ENCODE measurements around the gene ACOT12. TPM values are rescaled to one million over a fixed set of nuclear protein-coding genes. Genes with fewer than 3 reads are reported as not detected.

The ACOT12 gene
- total and polyA plus RNA-seq, 8 donors: not detected

DNA sequence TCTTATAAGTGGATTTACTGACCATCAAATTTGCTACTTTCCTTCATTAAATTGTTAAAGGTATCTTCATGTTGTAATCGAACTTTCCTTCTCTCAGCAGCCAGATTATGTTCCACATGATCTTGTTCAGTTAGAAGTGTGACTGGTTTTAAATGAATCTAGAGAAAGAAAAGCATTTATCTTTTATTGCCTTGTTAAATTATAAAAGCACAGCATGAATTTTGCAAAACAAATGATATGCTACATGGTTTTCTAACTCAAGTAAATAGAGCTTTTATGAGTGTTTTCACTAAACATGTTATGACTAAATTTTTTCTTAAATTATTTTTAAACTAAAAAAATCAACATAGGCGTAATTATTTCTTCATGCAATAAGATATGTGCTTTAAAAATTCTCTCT lies 34.1 kb downstream of the ACOT12 start:
- intact Hi-C loops (cut with DNase I; ENCODE audit: low total_unique reads): no loop called here
- H3K27me3 ChIP-seq: peaks cover 0 to 7% (median 0%) of the 10 kb centered on the region in 3 donors

DNA sequence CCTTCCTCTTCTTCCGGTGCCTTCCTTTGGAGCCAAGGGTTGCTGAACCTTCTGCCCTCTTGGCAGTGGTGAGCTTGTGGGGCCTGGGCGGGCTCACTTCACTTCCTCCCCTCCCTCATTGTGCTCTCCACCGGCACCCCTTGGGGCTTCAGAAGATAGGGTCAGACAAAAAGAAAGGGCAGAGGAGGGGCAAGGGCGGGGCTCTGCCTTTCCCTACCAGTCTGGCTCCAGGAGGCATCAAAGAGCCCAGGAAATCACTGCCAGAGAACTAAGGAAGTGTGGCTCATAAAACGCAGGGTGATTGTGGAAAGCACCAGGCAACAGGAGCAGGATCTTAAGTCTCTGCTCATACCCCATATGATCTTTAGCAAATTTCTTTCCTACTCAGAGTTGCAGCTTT lies 34.8 kb downstream of the ACOT12 start:
- no peak for DNase-seq
- Histone ChIP-seq H3K36me3 (no peaks in the 10 kb centered on the region), H3K27me3 (peaks cover 0 to 7% (median 0%) of the 10 kb centered on the region in 3 donors), H3K4me3 (no peak overlapping the region), H3K4me1 (no peaks in the 10 kb centered on the region), H3K27ac (no peak overlapping the region), H3K9me3 (no peaks in the 10 kb centered on the region)
- no peak for TF ChIP-seq POLR2AphosphoS5 (IDR thresholded peaks at IDR 0.05)
- TF ChIP-seq, protein P1, sequence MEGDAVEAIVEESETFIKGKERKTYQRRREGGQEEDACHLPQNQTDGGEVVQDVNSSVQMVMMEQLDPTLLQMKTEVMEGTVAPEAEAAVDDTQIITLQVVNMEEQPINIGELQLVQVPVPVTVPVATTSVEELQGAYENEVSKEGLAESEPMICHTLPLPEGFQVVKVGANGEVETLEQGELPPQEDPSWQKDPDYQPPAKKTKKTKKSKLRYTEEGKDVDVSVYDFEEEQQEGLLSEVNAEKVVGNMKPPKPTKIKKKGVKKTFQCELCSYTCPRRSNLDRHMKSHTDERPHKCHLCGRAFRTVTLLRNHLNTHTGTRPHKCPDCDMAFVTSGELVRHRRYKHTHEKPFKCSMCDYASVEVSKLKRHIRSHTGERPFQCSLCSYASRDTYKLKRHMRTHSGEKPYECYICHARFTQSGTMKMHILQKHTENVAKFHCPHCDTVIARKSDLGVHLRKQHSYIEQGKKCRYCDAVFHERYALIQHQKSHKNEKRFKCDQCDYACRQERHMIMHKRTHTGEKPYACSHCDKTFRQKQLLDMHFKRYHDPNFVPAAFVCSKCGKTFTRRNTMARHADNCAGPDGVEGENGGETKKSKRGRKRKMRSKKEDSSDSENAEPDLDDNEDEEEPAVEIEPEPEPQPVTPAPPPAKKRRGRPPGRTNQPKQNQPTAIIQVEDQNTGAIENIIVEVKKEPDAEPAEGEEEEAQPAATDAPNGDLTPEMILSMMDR (IDR thresholded peaks at IDR 0.05): no peak
- TF ChIP-seq POLR2A (IDR thresholded peaks at IDR 0.05): no peak
- TF ChIP-seq EP300 (IDR thresholded peaks at IDR 0.05): no peak
- intact Hi-C loops (cut with DNase I; ENCODE audit: low total_unique reads): no loop called here
- WGBS, 5 donors: 30 to 50% (median 44%) methylated on average over 5 of the region's 5 CpGs

More for the DNA sequence above, 34.1 kb downstream of the ACOT12 start:
- Histone ChIP-seq H3K4me3 (no peak overlapping the region), H3K27ac (no peak overlapping the region), H3K9me3 (no peaks in the 10 kb centered on the region), H3K4me1 (no peaks in the 10 kb centered on the region), H3K36me3 (no peaks in the 10 kb centered on the region)
- TF ChIP-seq POLR2AphosphoS5 (IDR thresholded peaks at IDR 0.05) (no peak), POLR2A (IDR thresholded peaks at IDR 0.05) (no peak), EP300 (IDR thresholded peaks at IDR 0.05) (no peak)
- TF ChIP-seq, protein P1 (IDR thresholded peaks at IDR 0.05): no peak
- DNase-seq: no peak
- 78 to 91% (median 86%) methylated on average over 2 of the region's 2 CpGs for WGBS, 5 donors

DNA sequence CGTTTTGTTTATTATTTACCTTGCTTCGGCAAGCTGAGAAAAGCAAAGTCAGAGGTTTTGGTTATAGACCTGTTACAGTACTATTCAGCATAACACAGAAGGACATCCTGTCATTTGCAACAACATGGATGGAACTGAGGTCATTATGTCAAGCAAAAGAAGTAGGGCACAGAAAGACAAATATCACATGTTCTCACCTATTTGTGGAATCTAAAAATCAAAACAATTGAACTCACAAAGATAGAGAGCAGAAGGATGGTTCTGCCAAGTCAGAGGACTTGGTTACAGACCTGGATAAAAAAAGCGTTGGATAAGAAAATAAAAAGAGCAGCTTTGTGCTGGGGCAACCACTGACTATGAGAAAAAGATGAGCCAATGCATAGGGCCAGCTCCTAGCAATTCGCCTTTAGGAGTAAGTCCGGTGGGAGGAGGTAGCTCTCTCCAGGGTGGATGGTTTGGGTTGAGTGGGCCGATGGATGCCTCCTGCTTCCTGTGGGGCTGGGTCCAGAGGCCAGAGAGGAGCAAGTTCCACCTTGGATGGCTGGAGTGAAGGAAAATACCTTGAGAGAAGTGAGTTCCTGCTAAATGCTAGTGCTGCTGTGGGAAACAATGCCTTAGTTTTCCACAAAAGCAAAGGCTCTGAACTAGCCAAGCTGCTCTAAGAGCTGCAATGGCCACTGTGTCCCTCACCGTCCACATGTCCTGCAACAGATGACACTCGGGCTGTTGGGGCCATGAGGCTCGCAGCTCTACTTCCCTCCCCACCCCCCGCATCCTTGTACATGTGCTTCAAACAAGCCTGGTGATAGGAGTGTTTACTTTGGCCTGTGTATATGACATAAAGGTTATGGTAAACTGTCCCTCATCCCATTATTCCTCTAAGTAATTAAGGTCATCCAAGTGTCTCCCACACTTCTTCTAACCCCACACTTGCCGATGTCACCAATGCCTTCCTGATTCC lies 38.4 kb downstream of the ACOT12 start:
- TF ChIP-seq POLR2A (IDR thresholded peaks at IDR 0.05): no peak
- no peak for TF ChIP-seq POLR2AphosphoS5 (IDR thresholded peaks at IDR 0.05)
- TF ChIP-seq, protein P1 (IDR thresholded peaks at IDR 0.05): no peak
- TF ChIP-seq EP300 (IDR thresholded peaks at IDR 0.05): no peak
- no peak overlapping the region for H3K27ac ChIP-seq
- no peaks in the 10 kb centered on the region for H3K4me1 ChIP-seq
- no peaks in the 10 kb centered on the region for H3K9me3 ChIP-seq
- no peaks in the 10 kb centered on the region for H3K36me3 ChIP-seq
- 72 to 80% (median 77%) methylated on average over 11 of the region's 11 CpGs for WGBS, 5 donors
- intact Hi-C loops (cut with DNase I; ENCODE audit: low total_unique reads): no loop called here
- H3K27me3 ChIP-seq: peaks cover 0 to 7% (median 0%) of the 10 kb centered on the region in 3 donors
- no peak for DNase-seq
- no peak overlapping the region for H3K4me3 ChIP-seq

DNA sequence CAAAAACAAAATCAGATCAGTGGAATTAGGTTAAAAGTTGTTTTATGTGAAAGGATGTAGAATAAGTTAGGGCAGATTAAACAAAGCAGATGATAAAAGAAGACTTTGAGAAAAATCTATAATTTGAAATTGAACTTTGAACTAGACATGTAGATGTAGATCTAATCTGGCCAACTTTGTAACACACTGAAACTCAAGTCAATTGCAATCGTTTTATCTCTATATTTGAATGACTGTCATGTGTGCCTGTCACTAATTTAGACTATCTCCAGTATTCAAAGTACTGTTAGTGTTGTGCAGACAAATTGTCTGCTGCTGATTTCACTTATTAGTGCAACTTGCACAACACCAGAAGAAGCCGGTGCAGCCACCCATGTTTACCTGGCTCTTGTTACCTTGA lies 39.8 kb downstream of the ACOT12 start:
- no peaks in the 10 kb centered on the region for H3K9me3 ChIP-seq
- H3K4me1 ChIP-seq: no peaks in the 10 kb centered on the region
- no peak overlapping the region for H3K27ac ChIP-seq
- no peak overlapping the region for H3K4me3 ChIP-seq
- no peaks in the 10 kb centered on the region for H3K36me3 ChIP-seq
- intact Hi-C loops (cut with DNase I; ENCODE audit: low total_unique reads): no loop called here
- DNase-seq: no peak
- 45 to 71% (median 61%) methylated on average over 2 of the region's 2 CpGs for WGBS, 5 donors
- peaks cover 0 to 4% (median 0%) of the 10 kb centered on the region in 3 donors for H3K27me3 ChIP-seq
- TF ChIP-seq POLR2A (IDR thresholded peaks at IDR 0.05) (no peak), POLR2AphosphoS5 (IDR thresholded peaks at IDR 0.05) (no peak), EP300 (IDR thresholded peaks at IDR 0.05) (no peak)
- TF ChIP-seq, protein P1 (IDR thresholded peaks at IDR 0.05): no peak
